ENCODE data around the gene NTM.

NTM gene

DNA sequence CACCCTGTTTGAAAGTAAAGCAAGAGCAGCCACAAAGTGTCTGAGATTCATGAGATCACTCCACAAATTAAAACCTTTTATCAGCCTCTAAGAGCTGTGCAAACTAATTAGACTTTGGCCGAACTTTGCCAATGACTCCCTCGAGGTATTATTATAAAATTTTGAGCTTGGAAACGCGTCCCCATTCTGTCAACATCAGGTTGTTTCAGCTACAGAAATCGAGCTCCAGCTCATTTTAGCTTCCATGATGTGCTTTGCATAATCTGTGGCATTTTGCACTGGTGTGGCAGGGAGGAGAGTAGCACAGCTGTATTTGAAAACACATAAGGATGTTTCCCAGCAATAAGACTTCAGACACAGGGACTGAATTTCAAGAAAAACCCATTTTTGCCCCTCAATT lies 872.2 kb downstream of the NTM start:
- in situ Hi-C loops (cut with HindIII; ENCODE audit: low sequenced_read_pairs) = no loop called here
- TF ChIP-seq, protein P1, sequence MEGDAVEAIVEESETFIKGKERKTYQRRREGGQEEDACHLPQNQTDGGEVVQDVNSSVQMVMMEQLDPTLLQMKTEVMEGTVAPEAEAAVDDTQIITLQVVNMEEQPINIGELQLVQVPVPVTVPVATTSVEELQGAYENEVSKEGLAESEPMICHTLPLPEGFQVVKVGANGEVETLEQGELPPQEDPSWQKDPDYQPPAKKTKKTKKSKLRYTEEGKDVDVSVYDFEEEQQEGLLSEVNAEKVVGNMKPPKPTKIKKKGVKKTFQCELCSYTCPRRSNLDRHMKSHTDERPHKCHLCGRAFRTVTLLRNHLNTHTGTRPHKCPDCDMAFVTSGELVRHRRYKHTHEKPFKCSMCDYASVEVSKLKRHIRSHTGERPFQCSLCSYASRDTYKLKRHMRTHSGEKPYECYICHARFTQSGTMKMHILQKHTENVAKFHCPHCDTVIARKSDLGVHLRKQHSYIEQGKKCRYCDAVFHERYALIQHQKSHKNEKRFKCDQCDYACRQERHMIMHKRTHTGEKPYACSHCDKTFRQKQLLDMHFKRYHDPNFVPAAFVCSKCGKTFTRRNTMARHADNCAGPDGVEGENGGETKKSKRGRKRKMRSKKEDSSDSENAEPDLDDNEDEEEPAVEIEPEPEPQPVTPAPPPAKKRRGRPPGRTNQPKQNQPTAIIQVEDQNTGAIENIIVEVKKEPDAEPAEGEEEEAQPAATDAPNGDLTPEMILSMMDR (IDR thresholded peaks at IDR 0.05; ENCODE audit: low read depth, low read length) = no peak
- DNase-seq (ENCODE audit: low read depth, low spot score) = no peak
- H3K4me3 ChIP-seq (ENCODE audit: low read depth, low read length) = no peak overlapping the region

DNA sequence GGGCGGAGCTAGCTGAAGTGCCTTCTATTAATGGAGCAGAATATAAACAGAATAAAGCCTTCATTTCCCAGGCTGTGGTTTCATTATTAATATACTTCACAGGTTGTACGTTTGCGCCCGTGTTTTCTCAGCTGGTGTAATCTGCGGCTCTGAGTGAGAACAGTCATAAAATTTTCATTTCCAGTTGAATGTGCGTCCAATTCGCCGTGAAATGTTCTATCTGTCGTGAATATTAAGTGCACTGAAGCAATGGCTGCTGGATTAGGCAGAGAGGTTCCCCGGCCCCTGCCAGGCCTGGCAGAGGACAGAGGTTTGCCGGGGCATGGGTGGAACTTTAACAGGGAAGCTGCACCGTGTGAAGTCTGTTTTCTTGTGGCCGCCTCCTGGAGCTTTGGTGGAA lies 874.4 kb downstream of the NTM start:
- in situ Hi-C loops (cut with HindIII; ENCODE audit: low sequenced_read_pairs) = no loop called here
- DNase-seq (ENCODE audit: low read depth, low spot score) = no peak
- H3K4me3 ChIP-seq (ENCODE audit: low read depth, low read length) = no peak overlapping the region
- TF ChIP-seq, protein P1 (IDR thresholded peaks at IDR 0.05; ENCODE audit: low read depth, low read length) = no peak

- in situ Hi-C loops (cut with HindIII; ENCODE audit: low sequenced_read_pairs) = no loop called here
- TF ChIP-seq, protein P1 (IDR thresholded peaks at IDR 0.05; ENCODE audit: low read depth, low read length) = no peak
- H3K4me3 ChIP-seq (ENCODE audit: low read depth, low read length) = no peak overlapping the region
- no peak for DNase-seq (ENCODE audit: low read depth, low spot score)
These were observed 875.3 kb downstream of the NTM start for GRCh38 chr11:132245403-132246385.

GRCh38 chr11:132248580-132248979 lies 878.2 kb downstream of the NTM start:
- no peak for DNase-seq (ENCODE audit: low read depth, low spot score)
- in situ Hi-C loops (cut with HindIII; ENCODE audit: low sequenced_read_pairs) = no loop called here
- H3K4me3 ChIP-seq (ENCODE audit: low read depth, low read length) = no peak overlapping the region
- TF ChIP-seq, protein P1 (IDR thresholded peaks at IDR 0.05; ENCODE audit: low read depth, low read length) = no peak

GRCh38 chr11:132249256-132249655 lies 878.8 kb downstream of the NTM start:
- in situ Hi-C loops (cut with HindIII; ENCODE audit: low sequenced_read_pairs) = no loop called here
- TF ChIP-seq, protein P1 (IDR thresholded peaks at IDR 0.05; ENCODE audit: low read depth, low read length) = no peak
- DNase-seq (ENCODE audit: low read depth, low spot score) = no peak
- no peak overlapping the region for H3K4me3 ChIP-seq (ENCODE audit: low read depth, low read length)

DNA sequence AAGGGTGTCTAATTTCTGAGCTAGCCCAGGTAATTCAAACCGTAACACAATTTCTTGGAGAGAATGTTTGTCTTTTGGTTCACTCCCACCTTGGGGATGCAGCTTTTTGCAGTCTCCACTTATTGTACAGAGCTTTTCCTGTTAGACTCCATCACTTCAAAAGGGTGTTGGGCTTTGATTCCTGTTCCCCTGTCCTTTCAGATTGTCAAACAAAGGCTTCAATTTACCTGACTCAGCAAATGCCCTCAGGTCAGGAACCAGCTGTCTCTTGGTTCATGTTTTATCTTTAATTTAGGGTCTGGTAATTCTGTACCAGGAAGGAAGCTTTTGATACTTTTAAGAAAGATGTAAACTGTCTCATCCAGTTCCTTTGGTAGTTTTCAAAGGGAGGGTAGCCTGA lies 880.6 kb downstream of the NTM start:
- no peak overlapping the region for H3K4me3 ChIP-seq (ENCODE audit: low read depth, low read length)
- in situ Hi-C loops (cut with HindIII; ENCODE audit: low sequenced_read_pairs) = no loop called here
- no peak for DNase-seq (ENCODE audit: low read depth, low spot score)
- TF ChIP-seq, protein P1 (IDR thresholded peaks at IDR 0.05; ENCODE audit: low read depth, low read length) = no peak

All from astrocyte of the spinal cord (primary cell).